Fibroblast of lung (primary cell): ENCODE measurements around the gene PDIK1L.

Source experiments
- CTCF ChIP-seq, 2 donors: IDR thresholded peaks in 1 of 2; conservative IDR thresholded peaks in 1 of 2; 1 replicate in 1 of 2; 2 replicates in 1 of 2; pipeline ENCODE4 v1.5.1; 2011 to 2012; ENCODE audit warnings: low read length in 2 of 2, control low read depth in 1 of 2, inconsistent platforms in 1 of 2, low read depth in 1 of 2, mild to moderate bottlenecking in 1 of 2
- EZH2 ChIP-seq: IDR thresholded peaks from 2 replicates; pipeline ENCODE4 v1.5.1; 2012; ENCODE audit warnings: low read length, control low read depth, mild to moderate bottlenecking; ENCODE audit errors: missing control alignments

DNA sequence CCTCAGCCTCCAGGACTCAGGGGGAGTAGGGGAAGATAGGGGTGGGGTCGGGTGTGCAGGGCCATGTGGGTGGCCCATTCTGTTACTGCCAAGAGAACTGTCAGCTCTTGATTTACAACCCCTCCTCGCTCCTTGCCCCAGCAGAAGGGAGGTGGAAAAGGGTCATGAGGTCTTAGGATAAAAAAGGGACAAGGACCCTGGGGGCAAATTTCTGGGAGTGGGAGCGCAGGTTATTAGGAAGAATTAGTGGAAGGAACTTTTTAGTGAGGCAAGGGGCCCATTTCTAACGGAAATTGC, 48.1 kb downstream of the PDIK1L start:
- no peak for TF ChIP-seq CTCF (conservative IDR thresholded peaks at IDR 0.05 in 1 of 2, IDR thresholded peaks at IDR 0.05 in 1 of 2; ENCODE audit: low read depth in 1 of 2, low read length in 2 of 2)
- TF ChIP-seq EZH2 = no peak
